B cell (primary cell): Measurements from ENCODE around the gene SLAMF6.

Experiments used
- EZH2 ChIP-seq: IDR thresholded peaks from 2 replicates; pipeline ENCODE4 v1.6.1; 2012; ENCODE audit warnings: borderline replicate concordance, low read depth, mild to moderate bottlenecking, moderate library complexity, low read length; ENCODE audit not compliant: insufficient read depth, poor library complexity, severe bottlenecking
- TF ChIP-seq, protein P1 (sequence below): fragments of 200-600 bp; IDR thresholded peaks from one replicate; pipeline ENCODE4 v1.8.0; 2022; ENCODE audit warnings: antibody characterized with exemption, mild to moderate bottlenecking

DNA sequence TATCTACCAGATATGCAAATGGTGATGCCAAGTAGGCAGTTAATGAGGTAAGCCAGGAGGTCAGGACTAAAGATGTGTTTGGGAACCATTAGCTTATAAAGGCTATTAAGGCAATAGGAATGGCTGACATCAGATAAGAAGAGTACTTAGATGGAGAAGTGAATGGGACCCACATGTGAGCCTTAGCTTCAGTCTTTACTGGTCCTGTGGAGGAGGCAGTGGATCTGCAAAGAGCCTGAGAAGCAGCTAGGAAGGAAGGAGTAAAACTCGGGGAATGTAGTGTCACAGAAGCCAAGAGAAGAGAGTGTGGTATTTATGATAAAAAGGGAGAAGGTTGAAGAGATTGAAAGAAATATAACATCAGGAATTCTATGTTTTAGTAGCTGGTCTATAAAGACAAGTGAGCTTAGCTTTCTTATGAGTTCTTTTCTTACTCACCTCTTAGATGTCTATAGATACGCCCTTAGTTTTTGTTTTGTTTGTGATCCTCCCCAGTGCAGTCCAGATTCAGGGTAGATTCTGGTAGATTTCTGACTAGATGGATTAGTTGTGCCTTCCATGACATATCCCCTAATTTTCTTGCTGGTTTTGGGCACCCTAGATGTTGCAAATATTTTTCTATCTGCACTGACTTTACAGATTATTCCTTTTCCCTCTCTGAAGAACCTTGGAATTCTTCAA lies 39.4 kb downstream of the SLAMF6 start:
- TF ChIP-seq, protein P1, sequence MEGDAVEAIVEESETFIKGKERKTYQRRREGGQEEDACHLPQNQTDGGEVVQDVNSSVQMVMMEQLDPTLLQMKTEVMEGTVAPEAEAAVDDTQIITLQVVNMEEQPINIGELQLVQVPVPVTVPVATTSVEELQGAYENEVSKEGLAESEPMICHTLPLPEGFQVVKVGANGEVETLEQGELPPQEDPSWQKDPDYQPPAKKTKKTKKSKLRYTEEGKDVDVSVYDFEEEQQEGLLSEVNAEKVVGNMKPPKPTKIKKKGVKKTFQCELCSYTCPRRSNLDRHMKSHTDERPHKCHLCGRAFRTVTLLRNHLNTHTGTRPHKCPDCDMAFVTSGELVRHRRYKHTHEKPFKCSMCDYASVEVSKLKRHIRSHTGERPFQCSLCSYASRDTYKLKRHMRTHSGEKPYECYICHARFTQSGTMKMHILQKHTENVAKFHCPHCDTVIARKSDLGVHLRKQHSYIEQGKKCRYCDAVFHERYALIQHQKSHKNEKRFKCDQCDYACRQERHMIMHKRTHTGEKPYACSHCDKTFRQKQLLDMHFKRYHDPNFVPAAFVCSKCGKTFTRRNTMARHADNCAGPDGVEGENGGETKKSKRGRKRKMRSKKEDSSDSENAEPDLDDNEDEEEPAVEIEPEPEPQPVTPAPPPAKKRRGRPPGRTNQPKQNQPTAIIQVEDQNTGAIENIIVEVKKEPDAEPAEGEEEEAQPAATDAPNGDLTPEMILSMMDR, result no peak
- no peak for TF ChIP-seq EZH2
